Measurements from ENCODE around the gene ADRA1B.

Gene ADRA1B

GRCh38 chr5:159902444-159903121 lies 13.7 kb upstream of the ADRA1B start:
- no peak for DNase-seq

GRCh38 chr5:159903131-159903530 lies 13.2 kb upstream of the ADRA1B start:
- DNase-seq: no peak

- no peak for DNase-seq
These were observed 11.4 kb upstream of the ADRA1B start for GRCh38 chr5:159904874-159905273.

- no peak for DNase-seq
These were observed 10.8 kb upstream of the ADRA1B start for GRCh38 chr5:159905496-159905895.

GRCh38 chr5:159906463-159906862 lies 9.8 kb upstream of the ADRA1B start:
- no peak for DNase-seq

DNA sequence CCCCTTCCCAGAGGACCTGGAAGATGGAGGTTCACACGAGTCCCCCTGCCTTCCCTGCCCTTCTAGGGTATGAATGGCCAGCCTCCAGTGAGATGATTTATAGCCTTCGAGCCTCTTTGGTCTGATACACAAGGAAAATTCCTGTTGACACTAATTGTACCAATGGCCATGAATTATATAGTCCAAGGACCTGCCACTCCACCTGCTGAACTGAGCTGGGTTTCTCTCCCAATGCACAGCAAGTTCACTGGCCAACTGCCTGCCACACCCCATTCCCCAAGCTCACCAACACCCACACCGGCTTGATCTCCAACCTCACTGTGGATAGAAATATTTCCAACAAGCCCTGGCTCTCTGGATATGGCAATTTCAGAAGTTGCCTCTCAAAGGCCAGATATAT lies 9.3 kb upstream of the ADRA1B start:
- DNase-seq: no peak

DNA sequence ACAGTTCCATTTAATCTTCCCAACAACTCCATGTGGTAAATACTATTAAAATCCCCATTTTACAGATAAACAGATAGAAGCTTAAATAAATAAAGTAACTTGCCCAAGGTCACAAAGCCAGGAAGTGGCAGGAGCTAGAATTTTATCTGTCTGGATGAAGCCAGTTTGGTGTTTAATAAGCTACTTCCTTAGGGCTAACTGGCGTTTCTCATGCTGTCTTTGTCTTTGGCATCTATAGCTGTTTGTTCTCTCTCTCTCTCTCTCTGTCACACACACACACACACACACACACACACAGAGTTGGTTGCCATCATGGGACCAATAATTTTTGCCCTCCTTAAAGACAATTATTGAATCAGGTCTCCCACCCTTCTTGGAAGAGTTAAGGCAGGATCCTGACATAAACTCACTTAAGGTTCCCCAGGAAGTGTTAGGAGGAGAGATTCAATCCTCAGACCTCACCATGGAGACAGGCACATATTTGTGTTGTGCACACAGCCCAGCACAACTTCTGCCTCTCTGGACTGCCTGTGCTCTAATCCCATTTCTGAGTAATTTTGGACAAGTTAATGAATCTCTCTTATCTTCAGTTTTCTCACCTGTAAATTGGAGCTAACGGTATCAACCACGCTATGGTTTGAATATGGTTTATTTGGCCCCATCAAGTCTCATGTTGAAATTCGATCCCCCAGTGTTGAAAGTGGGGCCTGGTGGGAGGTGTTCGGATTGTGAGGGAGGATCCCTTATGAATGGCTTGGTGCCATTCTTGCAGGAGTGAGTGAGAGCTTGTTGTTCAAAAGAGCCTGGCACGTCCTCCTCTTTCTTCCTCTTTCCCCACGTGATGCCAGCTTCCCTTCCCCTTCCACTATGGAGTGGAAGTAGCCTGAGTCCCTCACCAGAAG lies 8.3 kb upstream of the ADRA1B start:
- no peak for DNase-seq

GRCh38 chr5:159908591-159908940 lies 7.7 kb upstream of the ADRA1B start:
- no peak for DNase-seq

- no peak for DNase-seq
These were observed 7.2 kb upstream of the ADRA1B start for GRCh38 chr5:159909126-159909525.

DNA sequence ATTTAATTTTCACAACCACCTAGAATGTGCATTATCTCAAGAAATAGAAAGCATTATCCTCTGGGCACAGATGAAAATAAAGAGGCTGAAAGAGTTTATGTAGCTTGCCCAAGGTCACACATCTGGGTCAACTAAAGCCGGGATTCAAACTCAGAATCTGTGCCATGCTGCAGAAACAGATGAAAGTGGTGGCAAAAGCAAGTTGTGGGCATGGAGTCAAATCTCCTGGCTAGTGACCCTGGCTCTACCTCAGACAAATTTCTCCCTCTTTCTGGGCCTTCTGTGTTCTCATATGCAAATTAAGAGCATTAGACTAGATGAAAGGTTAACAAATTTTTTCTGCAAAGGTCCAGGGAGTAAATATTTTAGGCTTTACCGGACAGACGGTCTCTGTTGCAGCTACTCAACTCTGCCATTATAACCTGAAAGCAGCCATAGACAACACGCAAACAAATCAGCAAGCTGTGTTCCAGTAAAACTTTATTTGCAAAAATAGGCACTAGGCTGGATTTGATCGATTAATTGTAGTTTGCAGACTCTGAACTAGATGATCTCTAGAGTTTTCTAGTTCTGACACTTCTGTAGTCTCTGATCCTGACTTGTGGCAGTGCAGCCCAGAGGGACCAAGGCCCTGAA lies 6.0 kb upstream of the ADRA1B start:
- no peak for DNase-seq

DNA sequence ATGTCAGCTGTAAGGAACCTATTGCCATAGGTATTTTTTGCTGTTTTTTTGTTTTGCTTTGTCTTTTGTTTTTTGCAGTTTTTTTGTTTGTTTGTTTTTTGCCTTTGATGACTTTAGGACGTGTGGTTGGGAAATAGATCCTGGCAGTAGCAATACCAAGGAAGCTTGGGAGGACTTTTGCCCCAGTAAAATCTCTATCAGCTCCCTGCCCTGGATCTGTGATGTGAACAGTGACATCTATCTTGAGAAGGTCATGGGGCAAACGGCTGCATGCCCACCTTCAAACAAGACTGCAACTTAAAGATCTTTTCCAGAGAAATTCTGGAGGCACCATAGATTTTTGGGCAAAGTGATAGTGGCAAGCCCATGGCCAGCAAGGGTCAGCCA lies 5.4 kb upstream of the ADRA1B start:
- DNase-seq: no peak

GRCh38 chr5:159911349-159911748 lies 4.9 kb upstream of the ADRA1B start:
- no peak for DNase-seq

- no peak for DNase-seq
These were observed 4.1 kb upstream of the ADRA1B start for GRCh38 chr5:159912033-159912800.

GRCh38 chr5:159913048-159913447 lies 3.2 kb upstream of the ADRA1B start:
- no peak for DNase-seq

- no peak for DNase-seq
These were observed 2.8 kb upstream of the ADRA1B start for GRCh38 chr5:159913501-159913900.

DNA sequence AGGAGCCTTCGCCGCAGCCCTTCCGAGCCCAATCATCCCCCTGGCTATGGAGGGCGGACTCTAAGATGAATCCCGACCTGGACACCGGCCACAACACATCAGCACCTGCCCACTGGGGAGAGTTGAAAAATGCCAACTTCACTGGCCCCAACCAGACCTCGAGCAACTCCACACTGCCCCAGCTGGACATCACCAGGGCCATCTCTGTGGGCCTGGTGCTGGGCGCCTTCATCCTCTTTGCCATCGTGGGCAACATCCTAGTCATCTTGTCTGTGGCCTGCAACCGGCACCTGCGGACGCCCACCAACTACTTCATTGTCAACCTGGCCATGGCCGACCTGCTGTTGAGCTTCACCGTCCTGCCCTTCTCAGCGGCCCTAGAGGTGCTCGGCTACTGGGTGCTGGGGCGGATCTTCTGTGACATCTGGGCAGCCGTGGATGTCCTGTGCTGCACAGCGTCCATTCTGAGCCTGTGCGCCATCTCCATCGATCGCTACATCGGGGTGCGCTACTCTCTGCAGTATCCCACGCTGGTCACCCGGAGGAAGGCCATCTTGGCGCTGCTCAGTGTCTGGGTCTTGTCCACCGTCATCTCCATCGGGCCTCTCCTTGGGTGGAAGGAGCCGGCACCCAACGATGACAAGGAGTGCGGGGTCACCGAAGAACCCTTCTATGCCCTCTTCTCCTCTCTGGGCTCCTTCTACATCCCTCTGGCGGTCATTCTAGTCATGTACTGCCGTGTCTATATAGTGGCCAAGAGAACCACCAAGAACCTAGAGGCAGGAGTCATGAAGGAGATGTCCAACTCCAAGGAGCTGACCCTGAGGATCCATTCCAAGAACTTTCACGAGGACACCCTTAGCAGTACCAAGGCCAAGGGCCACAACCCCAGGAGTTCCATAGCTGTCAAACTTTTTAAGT lies 819 bp downstream of the ADRA1B start:
- DNase-seq: no peak

DNA sequence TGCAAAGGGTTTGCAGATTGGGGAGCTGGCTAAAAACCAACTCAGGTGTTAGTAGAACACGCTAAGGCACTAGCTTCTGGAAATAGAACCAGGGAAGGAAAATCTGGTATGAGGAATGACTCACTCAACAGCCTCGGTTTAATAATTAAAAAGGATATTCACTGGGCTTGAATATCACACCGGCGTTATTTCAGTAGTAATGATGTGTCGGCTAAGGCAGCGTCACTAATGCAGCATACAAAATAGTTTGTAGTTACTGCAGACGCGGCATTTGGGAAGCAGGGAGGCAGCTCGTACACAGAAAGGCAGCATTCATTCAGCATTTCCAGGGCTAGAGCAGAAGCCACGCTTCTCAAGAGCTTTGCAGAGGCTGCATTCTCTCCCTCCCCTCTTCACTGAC lies 1.7 kb downstream of the ADRA1B start:
- no peak for DNase-seq

DNA sequence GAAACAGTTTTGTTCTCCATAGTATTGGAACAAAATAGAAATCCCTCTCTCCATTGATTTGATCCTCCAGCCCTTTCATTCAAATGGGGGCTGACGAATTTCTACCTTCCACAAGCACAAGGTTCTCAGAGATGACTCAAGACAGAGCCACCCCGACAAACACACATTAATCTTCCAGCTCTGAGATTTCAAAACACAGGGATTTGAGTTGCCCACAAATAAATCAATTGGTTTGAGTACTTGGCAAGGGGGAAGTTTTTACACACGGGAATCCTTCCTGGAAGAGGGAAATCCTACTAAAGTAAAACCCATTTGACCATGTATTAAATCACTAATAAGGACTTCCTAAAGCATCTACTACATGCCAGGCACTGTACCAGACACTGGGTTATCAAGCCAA lies 5.4 kb downstream of the ADRA1B start:
- DNase-seq: no peak

DNA sequence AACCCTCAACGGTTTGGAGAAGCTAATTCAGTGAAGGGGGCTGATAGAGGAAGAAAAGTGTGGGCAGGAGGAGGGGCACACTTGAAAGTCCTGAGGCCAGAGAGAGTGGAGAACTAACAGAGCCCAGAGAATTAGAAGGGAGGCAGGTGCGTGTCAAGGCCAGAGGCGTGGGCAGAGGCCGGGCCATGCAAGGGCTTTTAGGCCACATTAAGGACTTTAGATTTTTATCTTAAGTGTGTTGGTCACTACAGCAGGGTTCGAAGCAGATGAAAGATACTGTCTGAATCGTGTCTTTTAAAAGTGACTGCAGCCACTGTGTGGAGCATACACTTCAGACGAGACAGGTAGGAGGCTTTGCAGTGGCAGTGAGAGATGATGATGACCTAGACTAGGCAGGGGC lies 6.7 kb downstream of the ADRA1B start:
- no peak for DNase-seq

- no peak for DNase-seq
These were observed 12.0 kb downstream of the ADRA1B start for GRCh38 chr5:159928122-159928909.

DNA sequence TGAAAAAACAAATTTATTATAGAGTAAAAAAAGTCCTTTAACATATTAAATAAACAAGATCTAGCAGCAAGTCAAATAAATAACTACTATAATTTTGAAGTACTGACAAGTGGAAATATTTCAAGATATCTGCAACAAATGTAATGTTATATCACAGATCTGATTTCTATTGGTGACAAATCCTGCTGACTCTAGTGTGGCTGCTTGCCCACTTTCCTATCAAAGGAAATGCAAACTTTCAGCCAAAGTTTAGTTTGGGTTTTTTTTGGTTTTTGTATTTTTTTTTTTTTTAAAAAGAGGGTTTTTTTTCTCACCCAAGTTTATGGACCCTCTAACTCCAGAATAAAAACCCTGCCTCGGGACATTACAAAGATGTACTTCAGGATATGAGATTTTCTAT lies 12.9 kb downstream of the ADRA1B start:
- no peak for DNase-seq

Measured in bone marrow (tissue), 2 donors.